ENCODE measurements around the gene CELA3A.
"Not testable (repeated sequence)": the region's sequence is repeated elsewhere in the genome, so short reads cannot be mapped to it uniquely, and the experiment has no call there.

CELA3A gene

GRCh38 chr1:21981253-21981652 lies 20.2 kb upstream of the CELA3A start:
- not testable (repeated sequence) for DNase-seq (ENCODE audit: low read depth)

DNA sequence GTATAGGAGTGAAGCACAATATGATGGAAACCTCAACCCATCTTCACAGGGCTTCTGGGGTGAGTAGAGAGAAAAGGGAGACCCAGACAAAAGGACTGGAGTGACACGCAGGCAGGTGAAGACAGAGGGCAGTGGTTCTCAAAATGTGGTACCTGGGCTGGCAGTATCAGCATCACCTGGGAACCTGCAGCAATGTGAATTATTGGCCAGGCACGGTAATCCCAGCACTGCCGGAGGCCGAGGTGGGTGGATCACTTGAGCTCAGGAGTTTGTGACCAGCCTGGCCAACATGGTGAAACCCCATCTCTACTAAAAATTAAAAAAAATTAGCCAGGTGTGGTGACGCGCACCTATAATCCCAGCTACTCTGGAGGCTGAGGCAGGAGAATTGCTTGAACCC lies 19.3 kb upstream of the CELA3A start:
- not testable (repeated sequence) for DNase-seq (ENCODE audit: low read depth)

- not testable (repeated sequence) for DNase-seq (ENCODE audit: low read depth)
These were observed 17.9 kb upstream of the CELA3A start for GRCh38 chr1:21983539-21983938.

DNA sequence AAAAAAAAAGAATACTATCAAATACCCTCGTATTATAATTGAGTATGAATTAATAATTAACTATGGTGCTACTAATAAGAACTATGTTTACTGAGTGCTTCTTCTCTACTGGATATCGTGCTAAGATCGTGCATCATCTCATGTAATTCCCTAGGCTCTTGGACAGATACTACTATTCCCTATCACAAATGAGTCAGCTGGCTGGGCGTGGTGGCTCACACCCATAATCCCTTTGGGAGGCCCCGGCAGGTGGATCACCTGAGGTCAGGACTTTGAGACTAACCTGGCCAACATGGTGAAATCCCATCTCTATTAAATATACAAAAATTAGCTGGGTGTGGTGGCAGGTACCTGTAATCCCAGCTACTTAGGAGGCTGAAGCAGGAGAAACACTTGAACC lies 15.6 kb upstream of the CELA3A start:
- DNase-seq (ENCODE audit: low read depth), result not testable (repeated sequence)

GRCh38 chr1:21986386-21986785 lies 15.1 kb upstream of the CELA3A start:
- DNase-seq (ENCODE audit: low read depth), result not testable (repeated sequence)

DNA sequence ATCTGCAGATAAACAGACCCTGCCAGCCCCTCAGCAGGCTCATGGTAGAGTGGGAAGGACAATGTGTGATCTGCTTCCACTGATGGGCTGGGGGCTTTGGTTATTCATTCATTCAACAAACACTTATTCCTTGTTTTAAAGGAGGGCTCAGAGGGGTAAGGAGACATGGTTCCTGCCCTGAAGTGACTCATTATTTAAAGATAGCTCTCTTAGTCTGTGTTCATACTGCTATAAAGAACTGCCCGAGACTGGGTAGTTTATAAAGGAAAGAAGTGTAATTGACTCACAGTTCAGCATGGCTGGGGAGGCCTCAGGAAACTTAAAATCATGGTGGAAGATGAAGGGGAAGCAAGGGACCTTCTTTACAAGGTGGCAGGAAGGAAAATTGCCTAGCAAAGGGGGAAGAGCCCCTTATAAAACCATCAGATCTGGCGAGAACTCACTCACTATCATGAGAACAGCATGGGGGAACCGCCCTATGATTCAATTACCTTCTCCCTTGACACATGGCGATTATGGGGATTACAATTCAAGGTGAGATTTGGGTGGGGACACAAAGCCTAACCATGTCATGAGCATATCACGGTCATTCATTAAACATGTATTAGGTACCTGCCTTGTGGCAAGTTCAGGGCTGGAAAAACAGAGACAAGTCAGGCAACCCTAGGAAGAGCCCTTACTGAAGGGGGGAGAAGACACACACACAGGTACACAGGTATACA lies 11.6 kb upstream of the CELA3A start:
- DNase-seq (ENCODE audit: low read depth), result not testable (repeated sequence)

GRCh38 chr1:21992186-21992585 lies 9.3 kb upstream of the CELA3A start:
- DNase-seq (ENCODE audit: low read depth), result not testable (repeated sequence)

- DNase-seq (ENCODE audit: low read depth), result not testable (repeated sequence)
These were observed 6.7 kb upstream of the CELA3A start for GRCh38 chr1:21994716-21995115.

DNA sequence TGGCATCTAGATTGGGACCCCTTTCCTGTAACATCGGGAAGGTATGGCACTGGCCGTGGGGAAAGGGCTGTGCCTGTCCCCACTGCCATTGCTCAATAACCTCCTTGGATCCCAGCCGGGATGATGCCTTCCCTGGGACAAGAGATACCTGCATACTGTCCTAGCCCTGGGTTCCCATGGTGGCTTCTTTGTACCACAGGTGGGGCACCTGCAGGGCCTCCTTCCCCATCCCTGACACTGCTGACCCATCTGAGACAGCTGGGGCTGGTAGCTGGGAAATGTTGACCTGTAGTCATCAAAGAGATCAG lies 4.8 kb upstream of the CELA3A start:
- DNase-seq (ENCODE audit: low read depth), result not testable (repeated sequence)

DNA sequence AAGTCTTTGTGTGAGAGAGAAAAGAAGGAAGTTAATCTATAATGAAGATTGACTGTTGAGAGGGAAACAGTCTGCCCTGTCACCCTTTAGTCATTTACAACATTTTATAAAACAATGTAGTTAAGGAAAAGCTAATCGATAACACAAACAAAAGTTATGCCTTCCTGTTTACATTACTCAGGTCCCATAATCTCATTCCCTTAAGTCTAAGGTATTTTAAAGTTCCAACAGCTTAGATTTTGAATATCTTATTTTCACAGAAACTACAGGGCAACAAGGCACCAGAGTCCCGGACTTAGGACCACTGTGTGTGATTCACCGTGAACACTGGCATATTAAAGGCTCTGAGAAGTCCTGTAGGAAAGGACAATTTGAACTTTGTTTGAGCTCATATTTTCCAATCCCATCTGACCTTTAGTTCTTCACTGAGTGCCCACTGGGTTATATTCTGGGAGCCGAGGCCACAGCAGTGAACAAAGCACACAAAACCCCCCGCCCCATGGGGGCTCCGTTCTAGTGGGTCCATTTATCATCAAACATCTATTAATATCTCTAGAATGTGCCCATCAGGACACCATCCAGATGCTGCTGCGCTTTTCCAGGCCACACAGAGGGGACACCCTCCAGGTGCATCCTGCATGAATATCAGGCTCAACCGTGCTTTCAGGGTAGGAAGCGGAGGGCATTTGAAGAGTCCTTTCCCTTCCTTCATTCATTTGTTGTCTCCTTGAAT lies 3.4 kb upstream of the CELA3A start:
- DNase-seq (ENCODE audit: low read depth), result not testable (repeated sequence)

GRCh38 chr1:21998624-21999294 lies 2.7 kb upstream of the CELA3A start:
- not testable (repeated sequence) for DNase-seq (ENCODE audit: low read depth)

GRCh38 chr1:21999645-22000044 lies 1.8 kb upstream of the CELA3A start:
- DNase-seq (ENCODE audit: low read depth), result not testable (repeated sequence)

- not testable (repeated sequence) for DNase-seq (ENCODE audit: low read depth)
These were observed 1.0 kb downstream of the CELA3A start for GRCh38 chr1:22002461-22002860.

DNA sequence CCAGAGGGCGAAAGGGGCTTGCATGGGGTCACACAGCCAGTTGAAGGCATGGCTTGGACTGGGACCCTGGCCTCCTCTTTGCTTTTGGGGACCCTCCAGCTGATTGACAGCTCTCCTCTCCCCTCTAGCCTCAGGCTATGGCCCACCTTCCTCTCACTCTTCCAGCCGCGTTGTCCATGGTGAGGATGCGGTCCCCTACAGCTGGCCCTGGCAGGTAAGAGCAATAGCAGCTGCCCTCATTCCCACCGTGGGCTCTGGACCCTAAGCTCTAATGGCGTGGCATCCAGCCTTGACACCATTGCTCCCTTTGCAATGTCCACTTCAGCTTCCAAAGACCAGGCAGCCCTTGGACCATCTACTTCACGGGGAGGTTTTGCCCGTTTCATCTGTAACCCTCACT lies 1.4 kb downstream of the CELA3A start:
- not testable (repeated sequence) for DNase-seq (ENCODE audit: low read depth)

- DNase-seq (ENCODE audit: low read depth), result not testable (repeated sequence)
These were observed 2.5 kb downstream of the CELA3A start for GRCh38 chr1:22003959-22004358.

DNA sequence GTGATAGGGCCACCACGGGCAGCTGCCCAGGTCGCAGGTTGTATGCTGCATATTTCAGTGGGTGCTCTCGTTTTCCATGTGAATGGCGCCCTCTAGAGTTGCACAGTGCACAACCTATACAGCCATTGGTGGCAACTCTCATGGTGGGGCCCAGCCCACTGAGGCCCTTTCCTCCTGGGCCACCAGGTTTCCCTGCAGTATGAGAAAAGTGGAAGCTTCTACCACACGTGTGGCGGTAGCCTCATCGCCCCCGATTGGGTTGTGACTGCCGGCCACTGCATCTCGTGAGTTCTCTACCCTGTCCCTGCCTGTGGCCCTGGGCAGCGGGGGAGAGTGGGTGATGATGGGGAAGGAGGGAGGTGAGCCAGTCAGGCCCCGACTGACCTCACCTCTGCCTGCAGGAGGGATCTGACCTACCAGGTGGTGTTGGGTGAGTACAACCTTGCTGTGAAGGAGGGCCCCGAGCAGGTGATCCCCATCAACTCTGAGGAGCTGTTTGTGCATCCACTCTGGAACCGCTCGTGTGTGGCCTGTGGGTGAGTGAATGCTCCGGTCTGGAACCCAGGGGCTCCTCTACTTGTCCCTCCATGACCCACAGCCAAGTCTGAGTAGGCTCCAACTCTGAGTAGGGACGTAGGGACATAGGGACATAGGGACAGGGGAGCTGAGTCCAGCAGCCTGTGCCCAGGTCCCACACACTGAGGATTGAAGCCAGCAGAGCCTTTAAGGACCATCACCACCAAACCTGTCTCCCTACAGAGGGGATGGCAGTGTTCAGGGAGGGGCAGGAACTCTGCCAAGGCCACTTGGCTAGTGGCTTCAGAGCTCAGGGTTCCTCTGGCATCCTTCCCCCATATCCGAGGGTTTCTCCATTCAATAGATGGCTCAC lies 4.0 kb downstream of the CELA3A start:
- DNase-seq (ENCODE audit: low read depth), result not testable (repeated sequence)

- DNase-seq (ENCODE audit: low read depth), result not testable (repeated sequence)
These were observed 5.3 kb downstream of the CELA3A start for GRCh38 chr1:22006736-22007135.

GRCh38 chr1:22007262-22007661 lies 5.8 kb downstream of the CELA3A start:
- DNase-seq (ENCODE audit: low read depth), result not testable (repeated sequence)

DNA sequence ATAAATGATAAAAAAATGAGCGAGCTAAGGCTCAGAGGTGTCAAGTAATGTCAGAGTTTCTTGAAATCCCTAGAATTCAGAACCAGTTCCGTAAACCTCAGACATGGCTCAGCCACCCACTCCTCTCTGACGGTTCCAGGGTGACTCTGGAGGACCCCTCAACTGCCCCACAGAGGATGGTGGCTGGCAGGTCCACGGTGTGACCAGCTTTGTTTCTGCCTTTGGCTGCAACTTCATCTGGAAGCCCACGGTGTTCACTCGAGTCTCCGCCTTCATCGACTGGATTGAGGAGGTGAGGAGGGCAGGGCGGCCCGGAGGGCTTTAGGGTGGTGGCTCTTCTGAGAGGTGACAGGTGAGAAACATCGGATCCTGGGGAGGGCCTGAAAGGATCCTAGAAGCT lies 8.1 kb downstream of the CELA3A start:
- DNase-seq (ENCODE audit: low read depth), result not testable (repeated sequence)

DNA sequence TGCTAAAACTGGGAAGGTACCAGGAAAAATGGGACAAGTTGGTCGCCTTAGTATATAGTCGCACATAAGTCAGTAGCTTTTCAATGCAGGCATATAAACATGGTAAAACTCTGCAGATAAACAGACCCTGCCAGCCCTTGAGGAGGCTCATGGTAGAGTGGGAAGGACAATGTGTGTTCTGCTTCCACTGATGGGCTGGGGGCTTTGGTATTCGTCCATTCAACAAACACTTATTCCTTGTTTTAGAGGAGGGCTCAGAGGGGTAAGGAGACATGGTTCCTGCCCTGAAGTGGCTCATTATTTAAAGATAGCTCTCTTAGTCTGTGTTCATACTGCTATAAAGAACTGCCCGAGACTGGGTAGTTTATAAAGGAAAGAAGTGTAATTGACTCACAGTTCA lies 11.3 kb downstream of the CELA3A start:
- DNase-seq (ENCODE audit: low read depth), result not testable (repeated sequence)

GRCh38 chr1:22014575-22015206 lies 13.2 kb downstream of the CELA3A start:
- DNase-seq (ENCODE audit: low read depth), result not testable (repeated sequence)
